Measurements from ENCODE around the gene NDUFAB1.
A peak's percentile ranks its signal among the peaks of the same experiment; 100 is the strongest.

Gene NDUFAB1

DNA sequence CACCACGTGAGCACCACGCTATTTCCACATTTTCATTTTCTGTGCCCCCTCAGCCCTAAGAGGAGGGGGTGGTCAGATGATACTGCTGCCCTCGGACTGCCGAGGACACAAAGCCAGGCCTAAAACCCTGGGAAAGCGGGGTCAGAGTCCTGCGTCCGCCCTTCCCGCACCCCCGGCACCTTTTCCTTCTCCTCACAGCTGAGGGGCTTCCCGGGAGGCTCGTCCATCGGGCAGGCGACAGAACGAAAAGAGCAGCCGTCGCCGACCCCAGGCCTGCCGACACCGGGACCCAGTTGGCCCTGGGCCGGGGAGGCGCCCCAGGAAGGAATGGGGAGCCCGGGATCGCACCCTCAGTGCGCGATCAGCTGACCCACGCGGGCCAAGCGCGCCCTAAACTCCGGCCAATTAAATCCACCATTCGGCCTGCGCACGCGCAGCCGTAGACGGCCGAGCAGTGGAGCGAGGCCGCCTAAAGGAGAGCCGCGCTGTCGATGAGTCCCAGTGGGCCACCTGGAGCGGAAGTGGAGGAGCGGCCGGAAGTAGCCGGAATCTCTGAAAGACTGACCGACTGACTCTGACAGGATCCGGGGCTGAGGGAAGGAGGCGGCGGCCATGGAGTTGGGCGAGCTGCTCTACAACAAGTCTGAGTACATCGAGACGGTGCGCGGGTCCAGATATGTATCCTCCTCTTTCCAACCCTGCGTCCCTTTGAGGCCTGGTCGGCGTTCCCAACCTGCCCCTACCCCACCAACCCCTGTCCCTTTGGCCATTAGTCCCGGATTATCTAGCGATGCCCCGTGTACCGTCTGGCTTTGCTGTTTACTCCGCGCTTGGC, 45.0 kb upstream of the NDUFAB1 start, which contains the start of the genes DCTN5 and PALB2 (continued):
- peak; percentile 44; the same call in 1 of the 2 replicates for TF ChIP-seq KLF8 (tag by site-specific recombination; IDR thresholded peaks at IDR 0.05)
- no peak for TF ChIP-seq ZSCAN23 (tag by site-specific recombination; IDR thresholded peaks at IDR 0.05)
- TF ChIP-seq ZNF843 (tag by site-specific recombination; IDR thresholded peaks at IDR 0.05), result 0 out of 2 replicates have a peak, but pooled peaks have one; percentile 2
- no peak for TF ChIP-seq ZNF114 (tag by site-specific recombination; IDR thresholded peaks at IDR 0.05)
- no peak for TF ChIP-seq ZNF555 (tag by site-specific recombination; conservative IDR thresholded peaks at IDR 0.05)
- TF ChIP-seq GLIS2 (tag by site-specific recombination; IDR thresholded peaks at IDR 0.05), result peak; percentile 56
- TF ChIP-seq, protein P1, sequence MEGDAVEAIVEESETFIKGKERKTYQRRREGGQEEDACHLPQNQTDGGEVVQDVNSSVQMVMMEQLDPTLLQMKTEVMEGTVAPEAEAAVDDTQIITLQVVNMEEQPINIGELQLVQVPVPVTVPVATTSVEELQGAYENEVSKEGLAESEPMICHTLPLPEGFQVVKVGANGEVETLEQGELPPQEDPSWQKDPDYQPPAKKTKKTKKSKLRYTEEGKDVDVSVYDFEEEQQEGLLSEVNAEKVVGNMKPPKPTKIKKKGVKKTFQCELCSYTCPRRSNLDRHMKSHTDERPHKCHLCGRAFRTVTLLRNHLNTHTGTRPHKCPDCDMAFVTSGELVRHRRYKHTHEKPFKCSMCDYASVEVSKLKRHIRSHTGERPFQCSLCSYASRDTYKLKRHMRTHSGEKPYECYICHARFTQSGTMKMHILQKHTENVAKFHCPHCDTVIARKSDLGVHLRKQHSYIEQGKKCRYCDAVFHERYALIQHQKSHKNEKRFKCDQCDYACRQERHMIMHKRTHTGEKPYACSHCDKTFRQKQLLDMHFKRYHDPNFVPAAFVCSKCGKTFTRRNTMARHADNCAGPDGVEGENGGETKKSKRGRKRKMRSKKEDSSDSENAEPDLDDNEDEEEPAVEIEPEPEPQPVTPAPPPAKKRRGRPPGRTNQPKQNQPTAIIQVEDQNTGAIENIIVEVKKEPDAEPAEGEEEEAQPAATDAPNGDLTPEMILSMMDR (tag by site-specific recombination; IDR thresholded peaks at IDR 0.05), result no peak; the same call in 1 of the 2 replicates
- peak; percentile 80 for TF ChIP-seq SP2 (tag by site-specific recombination; IDR thresholded peaks at IDR 0.05)
- TF ChIP-seq, protein P2, sequence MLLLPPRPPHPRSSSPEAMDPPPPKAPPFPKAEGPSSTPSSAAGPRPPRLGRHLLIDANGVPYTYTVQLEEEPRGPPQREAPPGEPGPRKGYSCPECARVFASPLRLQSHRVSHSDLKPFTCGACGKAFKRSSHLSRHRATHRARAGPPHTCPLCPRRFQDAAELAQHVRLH (tag by site-specific recombination; IDR thresholded peaks at IDR 0.05), result peak; percentile 64
- TF ChIP-seq ZNF292 (tag by site-specific recombination; IDR thresholded peaks at IDR 0.05; ENCODE audit: borderline replicate concordance, low read depth), result 0 out of 2 replicates have a peak, but pooled peaks have one; percentile 18
- no peak for TF ChIP-seq ZNF670 (tag by site-specific recombination; IDR thresholded peaks at IDR 0.05; ENCODE audit: low read depth)
- TF ChIP-seq ZNF335 (tag by site-specific recombination; conservative IDR thresholded peaks at IDR 0.05), result peak; percentile 41
- peak; percentile 83 for TF ChIP-seq ZNF76 (tag by site-specific recombination; IDR thresholded peaks at IDR 0.05; ENCODE audit: borderline replicate concordance, low read depth)
- TF ChIP-seq ZBTB26 (tag by site-specific recombination; optimal IDR thresholded peaks at IDR 0.05), result peak; percentile 91
- peak; percentile 23; the same call in 1 of the 2 replicates for TF ChIP-seq SP3 (tag by site-specific recombination; IDR thresholded peaks at IDR 0.05)
- no peak for TF ChIP-seq ZBTB7A (tag by site-specific recombination; IDR thresholded peaks at IDR 0.05; ENCODE audit: low read depth)
- no peak for TF ChIP-seq ZNF792 (tag by site-specific recombination; IDR thresholded peaks at IDR 0.05)
- no peak for TF ChIP-seq MZF1 (tag by site-specific recombination; IDR thresholded peaks at IDR 0.05; ENCODE audit: borderline replicate concordance)
- TF ChIP-seq WT1 (tag by site-specific recombination; IDR thresholded peaks at IDR 0.05), result no peak
- TF ChIP-seq ZNF239 (tag by site-specific recombination; IDR thresholded peaks at IDR 0.05), result no peak
- 0 out of 2 replicates have a peak, but pooled peaks have one; percentile 12 for TF ChIP-seq ZNF2 (tag by site-specific recombination; IDR thresholded peaks at IDR 0.05)
- TF ChIP-seq KLF10 (tag by site-specific recombination; IDR thresholded peaks at IDR 0.05), result peak; percentile 87
- TF ChIP-seq SP7 (tag by site-specific recombination; IDR thresholded peaks at IDR 0.05), result peak; percentile 67
- TF ChIP-seq ZBTB21 (tag by site-specific recombination; IDR thresholded peaks at IDR 0.05), result peak; percentile 26
- TF ChIP-seq FEZF1 (tag by site-specific recombination; IDR thresholded peaks at IDR 0.05), result 0 out of 2 replicates have a peak, but pooled peaks have one; percentile 20
- 0 out of 2 replicates have a peak, but pooled peaks have one; percentile 11 for TF ChIP-seq TRIM28 (IDR thresholded peaks at IDR 0.05; ENCODE audit: borderline replicate concordance, low read length)
- TF ChIP-seq ZNF561 (tag by site-specific recombination; IDR thresholded peaks at IDR 0.05; ENCODE audit: borderline replicate concordance), result peak; percentile 83
- TF ChIP-seq, protein P3, sequence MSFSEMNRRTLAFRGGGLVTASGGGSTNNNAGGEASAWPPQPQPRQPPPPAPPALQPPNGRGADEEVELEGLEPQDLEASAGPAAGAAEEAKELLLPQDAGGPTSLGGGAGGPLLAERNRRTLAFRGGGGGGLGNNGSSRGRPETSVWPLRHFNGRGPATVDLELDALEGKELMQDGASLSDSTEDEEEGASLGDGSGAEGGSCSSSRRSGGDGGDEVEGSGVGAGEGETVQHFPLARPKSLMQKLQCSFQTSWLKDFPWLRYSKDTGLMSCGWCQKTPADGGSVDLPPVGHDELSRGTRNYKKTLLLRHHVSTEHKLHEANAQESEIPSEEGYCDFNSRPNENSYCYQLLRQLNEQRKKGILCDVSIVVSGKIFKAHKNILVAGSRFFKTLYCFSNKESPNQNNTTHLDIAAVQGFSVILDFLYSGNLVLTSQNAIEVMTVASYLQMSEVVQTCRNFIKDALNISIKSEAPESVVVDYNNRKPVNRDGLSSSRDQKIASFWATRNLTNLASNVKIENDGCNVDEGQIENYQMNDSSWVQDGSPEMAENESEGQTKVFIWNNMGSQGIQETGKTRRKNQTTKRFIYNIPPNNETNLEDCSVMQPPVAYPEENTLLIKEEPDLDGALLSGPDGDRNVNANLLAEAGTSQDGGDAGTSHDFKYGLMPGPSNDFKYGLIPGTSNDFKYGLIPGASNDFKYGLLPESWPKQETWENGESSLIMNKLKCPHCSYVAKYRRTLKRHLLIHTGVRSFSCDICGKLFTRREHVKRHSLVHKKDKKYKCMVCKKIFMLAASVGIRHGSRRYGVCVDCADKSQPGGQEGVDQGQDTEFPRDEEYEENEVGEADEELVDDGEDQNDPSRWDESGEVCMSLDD (tag by site-specific recombination; IDR thresholded peaks at IDR 0.05), result peak; percentile 95
- TF ChIP-seq ZNF324 (tag by site-specific recombination; IDR thresholded peaks at IDR 0.05), result no peak
- TF ChIP-seq, protein P4, sequence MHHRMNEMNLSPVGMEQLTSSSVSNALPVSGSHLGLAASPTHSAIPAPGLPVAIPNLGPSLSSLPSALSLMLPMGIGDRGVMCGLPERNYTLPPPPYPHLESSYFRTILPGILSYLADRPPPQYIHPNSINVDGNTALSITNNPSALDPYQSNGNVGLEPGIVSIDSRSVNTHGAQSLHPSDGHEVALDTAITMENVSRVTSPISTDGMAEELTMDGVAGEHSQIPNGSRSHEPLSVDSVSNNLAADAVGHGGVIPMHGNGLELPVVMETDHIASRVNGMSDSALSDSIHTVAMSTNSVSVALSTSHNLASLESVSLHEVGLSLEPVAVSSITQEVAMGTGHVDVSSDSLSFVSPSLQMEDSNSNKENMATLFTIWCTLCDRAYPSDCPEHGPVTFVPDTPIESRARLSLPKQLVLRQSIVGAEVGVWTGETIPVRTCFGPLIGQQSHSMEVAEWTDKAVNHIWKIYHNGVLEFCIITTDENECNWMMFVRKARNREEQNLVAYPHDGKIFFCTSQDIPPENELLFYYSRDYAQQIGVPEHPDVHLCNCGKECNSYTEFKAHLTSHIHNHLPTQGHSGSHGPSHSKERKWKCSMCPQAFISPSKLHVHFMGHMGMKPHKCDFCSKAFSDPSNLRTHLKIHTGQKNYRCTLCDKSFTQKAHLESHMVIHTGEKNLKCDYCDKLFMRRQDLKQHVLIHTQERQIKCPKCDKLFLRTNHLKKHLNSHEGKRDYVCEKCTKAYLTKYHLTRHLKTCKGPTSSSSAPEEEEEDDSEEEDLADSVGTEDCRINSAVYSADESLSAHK (tag by site-specific recombination; IDR thresholded peaks at IDR 0.05), result 0 out of 2 replicates have a peak, but pooled peaks have one; percentile 0
- TF ChIP-seq ZNF426 (tag by site-specific recombination; IDR thresholded peaks at IDR 0.05), result no peak
- TF ChIP-seq ZNF394 (tag by site-specific recombination; IDR thresholded peaks at IDR 0.05; ENCODE audit: borderline replicate concordance), result peak; percentile 88; the same call in 1 of the 2 replicates

Data from HEK293 (cell line).